Suprapubic skin (tissue), 4 donors: ENCODE results near the gene ADGRF1. TPM values are rescaled to one million over a fixed set of nuclear protein-coding genes. Genes with fewer than 3 reads are reported as not detected.

Experiments
- DNase-seq, 2 donors: peaks; one replicate each; pipeline ENCODE4 v3.0.0-alpha.2; 2019; ENCODE audit warnings: low spot score in 2 of 2
- H3K27ac ChIP-seq: fragments of 200-600 bp; sonication (generic); one replicate; pipeline ENCODE4 v1.5.1; 2019
- H3K27me3 ChIP-seq: fragments of 200-600 bp; sonication (generic); one replicate; pipeline ENCODE4 v1.5.1; 2019
- H3K36me3 ChIP-seq: fragments of 200-600 bp; sonication (generic); one replicate; pipeline ENCODE4 v1.5.1; 2019
- H3K4me1 ChIP-seq: fragments of 200-600 bp; sonication (generic); one replicate; pipeline ENCODE4 v1.5.1; 2019
- H3K4me3 ChIP-seq: fragments of 200-600 bp; sonication (generic); one replicate; pipeline ENCODE4 v1.5.1; 2019; ENCODE audit warnings: mild to moderate bottlenecking
- H3K9me3 ChIP-seq: fragments of 200-600 bp; sonication (generic); one replicate; pipeline ENCODE4 v1.5.1; 2019
- EP300 ChIP-seq: sonication (generic); formaldehyde crosslinking; IDR thresholded peaks from one replicate; pipeline ENCODE4 v1.6.1; 2017; ENCODE audit warnings: antibody characterized with exemption
- POLR2A ChIP-seq, 2 donors: fragments of 450-650 bp; IDR thresholded peaks; one replicate each; pipeline ENCODE4 v1.6.1; 2017; ENCODE audit warnings: antibody characterized with exemption in 2 of 2, mild to moderate bottlenecking in 2 of 2, moderate library complexity in 2 of 2
- POLR2AphosphoS5 ChIP-seq, 3 donors: sonication (generic); formaldehyde crosslinking; IDR thresholded peaks; one replicate each; pipeline ENCODE4 v1.6.1; 2017; ENCODE audit warnings: antibody characterized with exemption in 3 of 3
- WGBS: methylation state at CpG from one replicate; pipeline ENCODE4 v1.1.5; 2018; 5-methylcytosine and 5-hydroxymethylcytosine counted together
- total RNA-seq, 4 donors: library from RNA; depleted of rRNA; stranded (reverse); fragments of >200 nt; gene quantifications; one replicate each; pipeline ENCODE4 v1.1.0, GENCODE V29; 2016
- TF ChIP-seq, protein P1 (sequence below), 2 donors: fragments of 200-600 bp in 1 of 2; fragments of 450-650 bp in 1 of 2; sonication (generic) in 1 of 2; IDR thresholded peaks; one replicate each; pipeline ENCODE4 v1.5.1; 2016 to 2019; ENCODE audit warnings: antibody characterized with exemption in 2 of 2, mild to moderate bottlenecking in 1 of 2, moderate library complexity in 1 of 2

The ADGRF1 gene
- total RNA-seq, 4 donors from 2014 or later = 0.31 to 0.42 TPM; not detected in 2

GRCh38 chr6:47029865-47030561 lies 12.1 kb downstream of the ADGRF1 start:
- Histone ChIP-seq H3K27ac (no peak overlapping the region), H3K9me3 (no peaks in the 10 kb centered on the region), H3K27me3 (no peaks in the 10 kb centered on the region), H3K36me3 (no peaks in the 10 kb centered on the region), H3K4me1 (peaks cover 9% of the 10 kb centered on the region), H3K4me3 (no peak overlapping the region)
- TF ChIP-seq, protein P1, sequence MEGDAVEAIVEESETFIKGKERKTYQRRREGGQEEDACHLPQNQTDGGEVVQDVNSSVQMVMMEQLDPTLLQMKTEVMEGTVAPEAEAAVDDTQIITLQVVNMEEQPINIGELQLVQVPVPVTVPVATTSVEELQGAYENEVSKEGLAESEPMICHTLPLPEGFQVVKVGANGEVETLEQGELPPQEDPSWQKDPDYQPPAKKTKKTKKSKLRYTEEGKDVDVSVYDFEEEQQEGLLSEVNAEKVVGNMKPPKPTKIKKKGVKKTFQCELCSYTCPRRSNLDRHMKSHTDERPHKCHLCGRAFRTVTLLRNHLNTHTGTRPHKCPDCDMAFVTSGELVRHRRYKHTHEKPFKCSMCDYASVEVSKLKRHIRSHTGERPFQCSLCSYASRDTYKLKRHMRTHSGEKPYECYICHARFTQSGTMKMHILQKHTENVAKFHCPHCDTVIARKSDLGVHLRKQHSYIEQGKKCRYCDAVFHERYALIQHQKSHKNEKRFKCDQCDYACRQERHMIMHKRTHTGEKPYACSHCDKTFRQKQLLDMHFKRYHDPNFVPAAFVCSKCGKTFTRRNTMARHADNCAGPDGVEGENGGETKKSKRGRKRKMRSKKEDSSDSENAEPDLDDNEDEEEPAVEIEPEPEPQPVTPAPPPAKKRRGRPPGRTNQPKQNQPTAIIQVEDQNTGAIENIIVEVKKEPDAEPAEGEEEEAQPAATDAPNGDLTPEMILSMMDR (IDR thresholded peaks at IDR 0.05) = no peak
- TF ChIP-seq POLR2AphosphoS5 (IDR thresholded peaks at IDR 0.05) (no peak), POLR2A (IDR thresholded peaks at IDR 0.05) (no peak), EP300 (no peak)
- DNase-seq = no peak
- WGBS = 93% methylated on average over 7 of the region's 7 CpGs

DNA sequence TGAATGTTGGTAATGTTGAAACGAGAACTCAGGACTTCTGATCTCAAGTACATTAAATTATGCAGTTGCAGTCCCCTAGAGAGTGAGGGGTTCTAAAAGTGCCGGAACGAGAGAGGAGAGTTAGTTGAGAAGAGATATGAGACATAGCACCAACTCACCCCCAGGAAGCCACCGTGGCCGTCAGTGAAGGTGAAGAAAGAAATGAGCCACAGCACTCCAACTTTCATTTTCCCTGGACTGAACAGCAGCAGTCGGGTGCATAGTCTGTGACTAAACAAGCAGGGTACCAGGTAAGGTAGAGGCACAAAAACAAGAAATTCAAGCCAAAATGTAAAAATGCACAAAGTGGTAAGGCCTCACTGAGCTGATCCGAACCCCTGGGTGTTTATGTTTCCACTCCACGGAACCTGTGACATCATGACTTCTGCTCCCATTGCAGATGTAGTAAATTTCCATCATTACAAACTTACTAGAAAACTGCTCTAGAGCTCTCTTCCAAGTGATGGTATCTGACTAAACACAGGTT lies 13.2 kb downstream of the ADGRF1 start:
- TF ChIP-seq EP300 (no peak), POLR2AphosphoS5 (IDR thresholded peaks at IDR 0.05) (no peak), POLR2A (IDR thresholded peaks at IDR 0.05) (no peak)
- TF ChIP-seq, protein P1 (IDR thresholded peaks at IDR 0.05) = no peak
- 84% methylated on average over 8 of the region's 8 CpGs for WGBS
- H3K27ac ChIP-seq = no peak overlapping the region
- no peak overlapping the region for H3K4me3 ChIP-seq
- H3K9me3 ChIP-seq = no peaks in the 10 kb centered on the region
- no peak for DNase-seq
- H3K4me1 ChIP-seq = no peaks in the 10 kb centered on the region
- H3K36me3 ChIP-seq = no peaks in the 10 kb centered on the region
- no peaks in the 10 kb centered on the region for H3K27me3 ChIP-seq

GRCh38 chr6:47027315-47027714 lies 14.8 kb downstream of the ADGRF1 start:
- no peaks in the 10 kb centered on the region for H3K27me3 ChIP-seq
- H3K4me3 ChIP-seq = no peak overlapping the region
- TF ChIP-seq POLR2AphosphoS5 (IDR thresholded peaks at IDR 0.05) (no peak), POLR2A (IDR thresholded peaks at IDR 0.05) (no peak), EP300 (no peak)
- TF ChIP-seq, protein P1 (IDR thresholded peaks at IDR 0.05) = no peak
- no peaks in the 10 kb centered on the region for H3K36me3 ChIP-seq
- WGBS = 53% methylated on average over 3 of the region's 3 CpGs
- no peak for DNase-seq
- no peaks in the 10 kb centered on the region for H3K9me3 ChIP-seq
- H3K27ac ChIP-seq = no peak overlapping the region
- no peaks in the 10 kb centered on the region for H3K4me1 ChIP-seq

GRCh38 chr6:47026679-47027078 lies 15.5 kb downstream of the ADGRF1 start:
- H3K27me3 ChIP-seq = no peaks in the 10 kb centered on the region
- TF ChIP-seq, protein P1 (IDR thresholded peaks at IDR 0.05) = no peak
- no peak for TF ChIP-seq POLR2AphosphoS5 (IDR thresholded peaks at IDR 0.05)
- no peak for TF ChIP-seq POLR2A (IDR thresholded peaks at IDR 0.05)
- no peak for TF ChIP-seq EP300
- no peaks in the 10 kb centered on the region for H3K4me1 ChIP-seq
- no peaks in the 10 kb centered on the region for H3K9me3 ChIP-seq
- WGBS = 91% methylated on average over 5 of the region's 5 CpGs
- no peak for DNase-seq
- H3K27ac ChIP-seq = no peak overlapping the region
- H3K4me3 ChIP-seq = no peak overlapping the region
- H3K36me3 ChIP-seq = no peaks in the 10 kb centered on the region

DNA sequence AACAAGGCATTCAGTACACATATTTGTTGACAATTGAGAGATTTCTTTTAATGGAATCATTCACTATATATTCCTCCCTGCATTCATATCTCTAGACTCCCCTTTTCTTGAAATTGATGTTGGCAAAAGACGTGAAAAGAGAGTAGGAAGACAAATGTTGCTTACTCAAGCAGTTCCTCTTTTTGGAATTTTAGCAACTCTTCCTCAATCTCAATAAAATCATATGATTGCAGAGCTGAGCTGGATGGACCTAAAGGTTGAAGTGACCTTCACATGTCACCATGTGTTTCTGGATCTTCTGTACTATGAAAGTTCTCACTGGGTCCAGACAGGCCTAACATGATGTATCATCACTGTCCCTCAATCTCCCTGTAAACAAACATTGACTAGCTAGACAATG lies 18.6 kb downstream of the ADGRF1 start:
- Histone ChIP-seq H3K9me3 (no peaks in the 10 kb centered on the region), H3K4me1 (no peaks in the 10 kb centered on the region), H3K4me3 (no peak overlapping the region), H3K36me3 (no peaks in the 10 kb centered on the region), H3K27me3 (no peaks in the 10 kb centered on the region), H3K27ac (no peak overlapping the region)
- 45% methylated on average over 1 of the region's 1 CpG for WGBS
- TF ChIP-seq EP300 (no peak), POLR2A (IDR thresholded peaks at IDR 0.05) (no peak), POLR2AphosphoS5 (IDR thresholded peaks at IDR 0.05) (no peak)
- TF ChIP-seq, protein P1 (IDR thresholded peaks at IDR 0.05) = no peak
- no peak for DNase-seq
